Muscle layer of duodenum (tissue), 2 donors: Measurements from ENCODE around the gene CALCA.

ENCODE experiments used
- H3K27ac ChIP-seq: one replicate; pipeline ENCODE4 v1.7.0; 2013; ENCODE audit warnings: mild to moderate bottlenecking, low read length
- H3K27me3 ChIP-seq: one replicate; pipeline ENCODE4 v1.7.0; 2013; ENCODE audit warnings: low read depth, mild to moderate bottlenecking, control low read depth, low read length
- H3K36me3 ChIP-seq, 2 donors: one replicate each; pipeline ENCODE4 v1.7.0; 2013; ENCODE audit warnings: low read length in 2 of 2, control low read depth in 1 of 2, mild to moderate bottlenecking in 1 of 2; ENCODE audit not compliant: insufficient read depth in 2 of 2, control insufficient read depth in 1 of 2
- H3K4me1 ChIP-seq, 2 donors: one replicate each; pipeline ENCODE4 v1.7.0; 2013; ENCODE audit warnings: low read length in 2 of 2, mild to moderate bottlenecking in 2 of 2, control low read depth in 1 of 2, moderate library complexity in 1 of 2; ENCODE audit not compliant: insufficient read depth in 2 of 2, control insufficient read depth in 1 of 2
- H3K4me3 ChIP-seq, 2 donors: one replicate each; pipeline ENCODE4 v1.7.0; 2013; ENCODE audit warnings: low read length in 2 of 2, low read depth in 1 of 2, mild to moderate bottlenecking in 1 of 2
- H3K9me3 ChIP-seq, 2 donors: one replicate each; pipeline ENCODE4 v1.7.0; 2013; ENCODE audit warnings: low read length in 2 of 2, control low read depth in 1 of 2, mild to moderate bottlenecking in 1 of 2; ENCODE audit not compliant: control insufficient read depth in 1 of 2
- donor health status: healthy.

Gene CALCA

GRCh38 chr11:14974515-14975251, 2.5 kb upstream of the CALCA start:
- H3K36me3 ChIP-seq, result no peaks in the 10 kb centered on the region
- H3K4me3 ChIP-seq, result peak overlapping the region; percentile 49 to 58
- no peak overlapping the region for H3K27ac ChIP-seq

GRCh38 chr11:14973621-14974514, 1.7 kb upstream of the CALCA start:
- Histone ChIP-seq H3K36me3 (no peaks in the 10 kb centered on the region), H3K27me3 (peaks cover 53% of the 10 kb centered on the region), H3K27ac (no peak overlapping the region), H3K4me3 (peak overlapping the region; percentile 49 to 58), H3K4me1 (peaks cover 5 to 26% of the 10 kb centered on the region in 2 donors), H3K9me3 (no peaks in the 10 kb centered on the region)

More at GRCh38 chr11:14974515-14975251, 2.5 kb upstream of the CALCA start:
- H3K27me3 ChIP-seq, result peaks cover 48% of the 10 kb centered on the region
- peaks cover 5 to 26% of the 10 kb centered on the region in 2 donors for H3K4me1 ChIP-seq
- no peaks in the 10 kb centered on the region for H3K9me3 ChIP-seq

- Histone ChIP-seq H3K27me3 (peaks cover 54% of the 10 kb centered on the region), H3K27ac (no peak overlapping the region), H3K9me3 (no peaks in the 10 kb centered on the region), H3K4me1 (peaks cover 5 to 26% of the 10 kb centered on the region in 2 donors), H3K36me3 (no peaks in the 10 kb centered on the region), H3K4me3 (peak overlapping the region; percentile 49 to 58)
Observed at GRCh38 chr11:14972581-14973495, 687 bp upstream of the CALCA start.

GRCh38 chr11:14969901-14970323, 2.2 kb downstream of the CALCA start:
- Histone ChIP-seq H3K36me3 (no peaks in the 10 kb centered on the region), H3K9me3 (no peaks in the 10 kb centered on the region), H3K27me3 (peaks cover 39% of the 10 kb centered on the region), H3K4me3 (no peak overlapping the region), H3K27ac (no peak overlapping the region), H3K4me1 (peaks cover 0 to 22% of the 10 kb centered on the region in 2 donors)

- H3K27me3 ChIP-seq, result peaks cover 19% of the 10 kb centered on the region
Observed at GRCh38 chr11:14967581-14968243, 4.4 kb downstream of the CALCA start.

GRCh38 chr11:14956111-14956510, 16.0 kb downstream of the CALCA start:
- no peaks in the 10 kb centered on the region for H3K4me1 ChIP-seq
- H3K4me3 ChIP-seq, result no peak overlapping the region
- H3K27ac ChIP-seq, result no peak overlapping the region
- H3K27me3 ChIP-seq, result no peaks in the 10 kb centered on the region
- no peaks in the 10 kb centered on the region for H3K36me3 ChIP-seq
- H3K9me3 ChIP-seq, result no peaks in the 10 kb centered on the region

More at GRCh38 chr11:14967581-14968243, 4.4 kb downstream of the CALCA start:
- Histone ChIP-seq H3K27ac (no peak overlapping the region), H3K4me3 (no peak overlapping the region), H3K4me1 (peaks cover 0 to 5% of the 10 kb centered on the region in 2 donors), H3K9me3 (no peaks in the 10 kb centered on the region), H3K36me3 (no peaks in the 10 kb centered on the region)

GRCh38 chr11:14954581-14954980, 17.6 kb downstream of the CALCA start:
- Histone ChIP-seq H3K4me3 (no peak overlapping the region), H3K9me3 (no peaks in the 10 kb centered on the region), H3K36me3 (no peaks in the 10 kb centered on the region), H3K4me1 (no peaks in the 10 kb centered on the region), H3K27me3 (no peaks in the 10 kb centered on the region), H3K27ac (no peak overlapping the region)

GRCh38 chr11:14953904-14954303, 18.2 kb downstream of the CALCA start:
- Histone ChIP-seq H3K4me3 (no peak overlapping the region), H3K27me3 (no peaks in the 10 kb centered on the region), H3K36me3 (no peaks in the 10 kb centered on the region), H3K9me3 (no peaks in the 10 kb centered on the region), H3K4me1 (no peaks in the 10 kb centered on the region), H3K27ac (no peak overlapping the region)

- no peaks in the 10 kb centered on the region for H3K4me1 ChIP-seq
- H3K27ac ChIP-seq, result no peak overlapping the region
- H3K9me3 ChIP-seq, result no peaks in the 10 kb centered on the region
- no peak overlapping the region for H3K4me3 ChIP-seq
- H3K27me3 ChIP-seq, result no peaks in the 10 kb centered on the region
- H3K36me3 ChIP-seq, result no peaks in the 10 kb centered on the region
Observed at GRCh38 chr11:14949437-14950147, 22.6 kb downstream of the CALCA start.

GRCh38 chr11:14942745-14943144, 29.4 kb downstream of the CALCA start:
- Histone ChIP-seq H3K4me3 (no peak overlapping the region), H3K27ac (no peak overlapping the region), H3K36me3 (no peaks in the 10 kb centered on the region), H3K4me1 (no peaks in the 10 kb centered on the region), H3K27me3 (no peaks in the 10 kb centered on the region), H3K9me3 (no peaks in the 10 kb centered on the region)
